GM04503 (cell line): ENCODE data around the gene SYDE1.

Experiments
- DNase-seq: peaks from one replicate; pipeline ENCODE4 v3.0.0-alpha.2; 2012; ENCODE audit warnings: low read depth

SYDE1 gene

DNA sequence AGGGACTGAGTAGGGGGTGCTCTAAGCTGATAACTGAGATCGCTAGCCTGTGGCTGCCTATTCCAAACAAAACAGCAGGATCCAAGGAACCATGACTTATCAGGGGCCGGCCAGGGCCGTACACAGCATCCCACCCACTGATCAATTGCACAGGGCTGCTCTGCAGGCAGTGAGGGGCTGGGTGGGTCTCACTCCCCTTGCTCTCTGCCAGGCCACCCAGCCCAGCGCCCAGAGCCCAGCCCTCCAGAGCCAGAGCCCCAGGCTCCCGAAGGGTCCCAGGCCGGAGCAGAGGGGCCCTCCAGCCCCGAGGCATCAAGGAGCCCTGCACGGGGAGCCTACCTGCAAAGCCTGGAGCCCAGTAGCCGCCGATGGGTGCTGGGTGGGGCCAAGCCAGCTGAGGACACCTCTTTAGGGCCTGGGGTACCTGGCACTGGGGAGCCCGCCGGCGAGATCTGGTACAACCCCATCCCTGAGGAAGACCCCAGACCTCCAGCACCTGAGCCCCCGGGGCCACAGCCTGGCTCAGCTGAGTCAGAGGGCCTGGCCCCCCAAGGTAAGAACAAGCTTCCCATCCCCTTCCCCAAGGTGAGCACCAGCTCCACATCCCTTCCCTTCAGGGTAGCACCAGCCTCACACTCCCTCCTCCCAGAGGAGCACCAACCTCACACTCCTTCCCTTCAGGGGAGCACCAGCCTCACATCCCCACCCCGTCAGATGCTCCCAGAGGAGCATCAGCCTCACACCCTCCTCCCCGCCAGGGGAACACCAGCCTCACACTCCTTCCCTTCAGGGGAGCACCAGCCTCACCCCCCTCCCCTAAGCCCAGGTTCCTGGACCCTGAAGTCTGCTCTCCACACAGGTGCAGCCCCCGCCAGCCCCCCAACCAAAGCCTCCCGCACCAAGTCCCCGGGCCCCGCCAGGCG lies 1.9 kb downstream of the SYDE1 start:
- DNase-seq: no peak

DNA sequence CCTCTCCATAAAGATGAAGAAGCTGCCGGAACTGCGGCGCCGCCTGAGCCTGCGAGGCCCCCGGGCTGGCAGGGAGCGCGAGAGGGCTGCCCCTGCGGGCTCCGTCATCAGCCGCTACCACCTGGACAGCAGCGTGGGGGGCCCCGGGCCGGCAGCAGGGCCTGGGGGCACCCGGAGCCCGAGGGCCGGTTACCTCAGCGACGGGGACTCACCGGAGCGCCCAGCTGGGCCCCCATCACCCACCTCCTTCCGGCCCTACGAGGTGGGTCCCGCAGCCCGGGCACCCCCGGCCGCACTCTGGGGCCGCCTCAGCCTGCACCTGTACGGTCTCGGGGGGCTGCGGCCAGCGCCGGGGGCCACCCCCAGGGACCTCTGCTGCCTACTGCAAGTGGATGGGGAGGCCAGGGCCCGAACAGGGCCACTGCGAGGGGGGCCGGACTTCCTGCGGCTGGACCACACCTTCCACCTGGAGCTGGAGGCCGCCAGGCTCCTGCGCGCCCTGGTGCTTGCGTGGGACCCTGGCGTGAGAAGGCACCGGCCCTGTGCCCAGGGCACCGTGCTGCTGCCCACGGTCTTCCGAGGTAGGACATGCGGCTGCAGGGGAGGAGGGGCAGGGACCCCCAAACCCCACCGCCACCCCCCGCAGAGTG lies 2.7 kb downstream of the SYDE1 start:
- DNase-seq: no peak

DNA sequence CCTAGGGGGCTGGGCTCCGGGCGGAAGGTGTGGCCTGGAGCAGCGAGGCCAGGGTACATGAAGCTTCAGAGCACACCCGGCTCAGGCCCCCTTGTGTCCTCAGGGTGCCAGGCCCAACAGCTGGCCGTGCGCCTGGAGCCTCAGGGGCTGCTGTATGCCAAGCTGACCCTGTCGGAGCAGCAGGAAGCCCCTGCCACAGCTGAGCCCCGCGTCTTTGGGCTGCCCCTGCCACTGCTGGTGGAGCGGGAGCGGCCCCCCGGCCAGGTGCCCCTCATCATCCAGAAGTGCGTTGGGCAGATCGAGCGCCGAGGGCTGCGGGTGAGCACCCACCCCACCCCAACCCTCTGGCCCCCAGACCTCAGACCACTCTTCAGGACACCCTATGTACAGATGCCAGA lies 3.2 kb downstream of the SYDE1 start:
- no peak for DNase-seq

DNA sequence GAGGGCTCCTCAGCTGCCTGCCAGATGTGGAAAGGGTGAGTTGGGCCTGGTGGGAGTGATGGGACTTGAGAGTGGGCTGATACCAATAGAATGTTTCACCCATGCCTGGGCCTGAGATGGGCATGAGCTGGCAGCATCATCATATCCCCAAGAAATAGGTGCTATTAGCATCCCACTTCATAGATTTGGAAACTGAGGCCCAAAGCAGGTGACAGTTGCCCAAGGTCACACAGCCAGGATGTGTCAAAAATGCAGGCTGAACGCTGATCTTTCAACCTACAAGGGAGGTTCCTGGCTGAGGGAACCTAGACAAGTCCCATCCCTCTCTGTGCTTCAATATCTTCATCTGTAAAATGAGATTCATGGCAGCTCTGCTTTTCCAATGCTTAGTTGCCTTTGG lies 4.6 kb downstream of the SYDE1 start:
- no peak for DNase-seq

DNA sequence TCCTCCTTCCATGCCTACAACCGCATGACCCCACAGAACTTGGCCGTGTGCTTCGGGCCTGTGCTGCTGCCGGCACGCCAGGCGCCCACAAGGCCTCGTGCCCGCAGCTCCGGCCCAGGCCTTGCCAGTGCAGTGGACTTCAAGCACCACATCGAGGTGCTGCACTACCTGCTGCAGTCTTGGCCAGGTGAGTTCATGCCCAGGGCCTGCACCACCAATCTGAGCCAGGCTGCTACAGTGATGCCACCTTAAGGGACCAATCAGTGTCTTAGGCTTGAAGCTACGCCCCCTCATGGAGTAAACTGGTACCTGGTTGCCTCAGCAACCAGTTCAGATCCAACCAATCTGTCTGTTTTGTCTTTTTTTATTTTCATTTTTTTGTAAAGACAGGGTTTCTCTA lies 5.2 kb downstream of the SYDE1 start:
- no peak for DNase-seq

DNA sequence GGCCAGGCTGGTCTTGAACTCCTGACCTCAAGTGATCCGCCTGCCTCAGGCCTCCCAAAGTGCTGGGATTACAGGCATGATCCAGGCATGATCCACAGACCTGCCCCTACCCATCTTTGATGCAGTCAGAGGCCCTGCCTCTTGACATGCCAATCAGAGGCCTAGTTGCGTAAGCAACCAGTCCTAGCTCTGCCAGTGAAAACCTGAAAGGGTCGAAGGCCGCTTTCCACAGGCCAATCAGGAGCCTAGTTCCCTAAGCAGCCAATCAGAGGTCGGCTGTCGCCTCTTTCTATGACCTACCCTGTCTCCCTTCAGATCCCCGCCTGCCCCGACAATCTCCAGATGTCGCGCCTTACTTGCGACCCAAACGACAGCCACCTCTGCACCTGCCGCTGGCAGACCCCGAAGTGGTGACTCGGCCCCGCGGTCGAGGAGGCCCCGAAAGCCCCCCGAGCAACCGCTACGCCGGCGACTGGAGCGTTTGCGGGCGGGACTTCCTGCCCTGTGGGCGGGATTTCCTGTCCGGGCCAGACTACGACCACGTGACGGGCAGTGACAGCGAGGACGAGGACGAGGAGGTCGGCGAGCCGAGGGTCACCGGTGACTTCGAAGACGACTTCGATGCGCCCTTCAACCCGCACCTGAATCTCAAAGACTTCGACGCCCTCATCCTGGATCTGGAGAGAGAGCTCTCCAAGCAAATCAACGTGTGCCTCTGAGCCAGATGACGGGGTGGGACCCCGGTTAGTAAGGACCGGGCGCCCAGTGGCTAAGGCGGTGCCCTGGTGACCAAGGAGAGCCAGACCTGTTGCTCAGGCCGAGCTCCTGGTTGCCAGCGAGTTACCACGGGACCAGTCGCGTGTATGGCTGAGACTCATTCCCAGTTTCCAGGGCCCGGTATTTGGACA lies 6.3 kb downstream of the SYDE1 start:
- no peak for DNase-seq

DNA sequence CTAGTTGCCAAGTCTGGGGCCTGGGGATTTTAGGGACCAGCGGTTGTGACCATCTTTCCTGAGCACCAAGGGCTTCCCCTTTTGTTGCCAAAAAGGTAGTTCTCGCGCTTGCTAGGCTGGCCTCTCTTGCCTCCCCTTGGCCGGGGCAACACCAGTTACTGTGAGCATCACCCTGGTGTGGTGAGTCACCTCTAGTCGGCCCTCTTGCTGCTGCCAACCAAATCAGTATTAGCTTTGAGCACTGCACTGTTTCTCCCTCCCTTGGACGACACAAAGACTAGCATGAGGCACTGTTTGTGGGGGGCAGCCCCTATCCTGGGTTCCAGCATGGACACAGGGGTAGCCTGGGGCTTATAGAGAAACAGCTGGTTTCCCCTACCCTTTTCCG lies 6.9 kb downstream of the SYDE1 start:
- no peak for DNase-seq

DNA sequence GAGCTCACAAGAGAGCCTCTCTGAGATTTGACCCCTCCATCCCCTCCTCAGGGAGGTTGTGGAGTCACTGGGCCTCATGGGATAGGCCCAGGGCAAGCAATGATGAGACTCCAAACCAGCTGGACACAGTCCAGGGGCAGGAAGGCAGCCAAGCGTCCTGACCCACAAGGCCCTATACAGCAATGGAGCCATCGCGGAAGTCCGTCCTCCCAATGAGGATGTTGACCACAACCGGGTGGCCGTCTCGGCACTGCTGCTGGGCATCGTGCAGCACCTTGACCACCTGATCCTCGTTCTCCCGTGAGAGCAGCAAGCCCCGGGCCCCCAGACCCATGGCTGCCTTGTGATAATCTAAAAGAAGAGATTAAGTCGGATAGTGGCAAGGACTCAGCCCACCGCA lies 7.9 kb downstream of the SYDE1 start:
- no peak for DNase-seq

DNA sequence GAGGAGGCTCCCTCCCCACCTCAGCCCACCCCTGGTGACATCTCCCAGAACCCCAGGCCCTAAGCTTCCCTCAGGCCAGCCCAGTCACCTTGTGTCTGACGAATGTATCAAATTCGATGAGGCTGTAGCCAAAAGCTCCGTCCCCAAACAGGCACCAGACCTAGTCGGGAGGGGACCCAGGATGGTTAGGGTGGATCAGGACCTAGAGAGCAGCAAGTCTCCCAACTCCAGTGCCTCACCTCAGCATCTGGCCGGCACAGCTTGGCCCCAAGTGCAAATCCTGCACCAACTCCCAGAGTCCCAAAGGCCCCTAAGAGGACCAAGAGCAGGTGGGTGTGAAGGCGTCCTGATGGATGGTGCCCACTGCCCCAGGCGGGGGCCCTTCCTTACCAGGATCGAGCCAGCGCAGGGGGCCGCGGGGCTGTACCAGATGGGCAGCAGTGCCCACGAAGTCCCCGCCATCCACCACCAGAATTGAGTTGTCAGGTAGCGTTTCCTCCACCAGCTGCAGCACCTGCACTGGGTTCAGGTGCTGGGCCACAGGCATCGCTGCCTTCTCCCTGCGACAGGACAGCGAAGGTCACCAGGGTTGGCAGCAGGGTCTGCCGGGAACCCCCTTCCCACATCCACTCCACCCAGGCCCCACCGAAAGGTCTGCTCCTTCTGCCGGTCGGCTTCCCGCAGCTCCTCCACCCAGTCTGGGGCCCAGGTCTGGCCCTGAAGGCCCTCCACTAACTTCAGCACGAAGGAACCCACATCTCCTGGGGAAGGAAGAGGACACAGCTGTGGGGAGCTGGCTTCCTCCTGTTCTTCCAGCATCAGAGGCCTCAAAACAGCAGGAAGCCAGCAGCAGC lies 8.8 kb downstream of the SYDE1 start:
- no peak for DNase-seq

DNA sequence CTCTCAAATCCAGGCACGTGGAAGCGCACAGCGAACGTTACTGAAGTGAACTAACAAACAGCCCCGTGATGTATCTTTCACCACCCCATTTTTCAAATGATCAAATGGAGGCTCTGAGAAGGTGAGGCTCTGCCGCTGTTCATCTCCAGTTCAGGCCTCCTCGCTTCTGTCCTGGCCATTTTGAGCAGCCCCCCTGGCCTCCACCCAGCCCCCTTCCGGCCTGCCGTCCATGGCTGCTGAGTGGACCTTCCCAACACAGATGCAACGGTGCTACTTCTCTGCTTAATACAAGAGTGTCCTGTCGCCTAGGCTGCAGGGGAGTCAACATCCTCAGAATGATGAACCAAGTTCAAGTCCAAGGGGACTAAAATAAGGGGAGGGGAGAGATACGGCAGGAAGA lies 9.7 kb downstream of the SYDE1 start:
- DNase-seq: no peak

DNA sequence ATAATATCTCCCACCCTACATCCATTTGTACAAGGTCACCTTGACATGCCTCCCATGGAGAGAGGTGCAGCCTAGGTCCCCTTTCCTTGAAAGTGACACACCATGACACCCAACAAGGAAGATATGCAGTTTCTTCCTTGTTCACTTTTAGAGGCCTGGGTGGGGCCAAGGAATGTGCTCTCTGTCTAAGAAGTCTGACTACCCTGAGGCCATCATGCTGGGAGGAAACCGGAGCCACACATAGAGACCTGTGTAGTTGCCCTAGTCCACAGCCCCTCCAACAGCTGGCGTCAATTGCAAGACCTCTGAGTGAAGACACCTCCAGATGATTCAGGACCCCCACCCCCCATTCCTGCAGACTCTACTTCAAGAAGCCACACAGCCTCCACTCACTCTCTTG lies 11.0 kb downstream of the SYDE1 start:
- DNase-seq: no peak

DNA sequence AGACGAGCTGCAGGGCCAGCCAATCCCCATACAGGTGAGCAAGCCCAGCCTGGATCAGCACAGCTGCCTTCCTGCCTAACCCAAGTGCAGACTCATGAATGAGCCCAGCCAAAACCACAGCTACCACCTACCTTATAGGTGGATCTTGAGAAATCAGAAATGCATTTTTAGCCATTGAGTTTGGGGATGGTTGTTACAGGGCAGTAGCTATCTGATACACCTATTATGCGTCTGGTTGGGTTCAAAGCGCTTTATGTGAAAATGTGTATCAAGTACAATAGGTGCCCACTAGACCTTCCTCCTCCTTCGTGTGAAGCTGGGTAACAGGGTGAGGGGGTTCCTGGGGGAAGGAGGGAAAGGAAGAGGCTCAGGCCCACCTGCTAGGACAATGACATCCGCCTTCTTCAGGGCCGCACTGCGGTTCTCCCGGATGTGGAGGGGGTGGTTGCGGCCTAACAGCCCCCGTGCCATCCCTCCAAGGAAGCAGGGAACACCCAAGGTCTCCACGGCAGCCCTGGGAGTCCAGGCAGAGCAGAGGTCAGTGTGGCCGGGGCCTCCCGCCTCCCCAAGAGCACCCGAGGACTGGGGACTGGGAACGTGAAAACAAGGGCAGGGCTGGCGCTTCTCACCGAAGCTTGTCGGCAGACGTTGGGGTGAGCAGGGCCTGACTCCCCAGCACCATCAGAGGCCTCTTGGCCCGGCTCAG lies 11.7 kb downstream of the SYDE1 start:
- DNase-seq: no peak

DNA sequence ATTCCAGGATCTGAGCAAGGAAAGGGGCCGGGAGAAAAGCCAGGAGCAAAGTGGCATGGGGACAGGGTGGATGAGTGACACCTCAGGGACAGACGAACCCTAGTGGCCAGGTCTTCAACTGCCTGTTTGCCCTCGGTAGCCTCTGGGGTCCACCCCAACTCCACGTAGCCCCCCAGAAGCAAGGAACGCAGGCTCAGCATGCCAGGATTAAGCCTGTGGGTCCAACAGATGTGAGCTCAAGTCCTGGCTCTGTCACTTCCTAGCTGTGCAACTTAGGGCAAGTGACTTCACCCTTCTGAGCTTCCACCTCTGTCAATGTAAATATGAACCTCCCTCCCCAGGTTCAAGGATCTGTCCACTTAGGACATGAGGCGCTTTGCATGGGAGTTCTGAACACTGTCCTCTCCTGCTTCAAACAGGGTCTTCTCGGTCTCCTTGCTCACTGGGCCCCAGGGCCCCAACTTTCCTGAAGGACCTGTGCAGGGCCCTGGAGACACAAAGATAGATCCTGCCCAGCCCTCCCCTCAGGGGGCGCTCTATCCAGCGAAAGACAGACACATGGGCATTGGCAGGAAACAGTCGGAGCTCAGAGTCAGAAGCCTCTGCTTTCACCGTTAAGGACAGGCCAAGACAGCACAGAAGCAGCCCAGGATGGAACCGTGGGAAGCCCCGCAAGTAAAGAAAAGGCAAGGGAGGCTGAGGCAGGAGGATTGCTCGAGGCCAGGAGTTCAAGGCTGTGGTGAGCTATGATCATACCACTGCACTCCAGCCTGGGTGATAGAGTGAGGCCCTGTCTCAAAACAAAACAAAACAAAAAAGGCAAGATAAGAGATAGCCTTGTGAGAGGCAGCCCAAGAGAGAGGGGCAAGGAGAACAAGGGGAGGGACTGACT lies 13.2 kb downstream of the SYDE1 start:
- no peak for DNase-seq

DNA sequence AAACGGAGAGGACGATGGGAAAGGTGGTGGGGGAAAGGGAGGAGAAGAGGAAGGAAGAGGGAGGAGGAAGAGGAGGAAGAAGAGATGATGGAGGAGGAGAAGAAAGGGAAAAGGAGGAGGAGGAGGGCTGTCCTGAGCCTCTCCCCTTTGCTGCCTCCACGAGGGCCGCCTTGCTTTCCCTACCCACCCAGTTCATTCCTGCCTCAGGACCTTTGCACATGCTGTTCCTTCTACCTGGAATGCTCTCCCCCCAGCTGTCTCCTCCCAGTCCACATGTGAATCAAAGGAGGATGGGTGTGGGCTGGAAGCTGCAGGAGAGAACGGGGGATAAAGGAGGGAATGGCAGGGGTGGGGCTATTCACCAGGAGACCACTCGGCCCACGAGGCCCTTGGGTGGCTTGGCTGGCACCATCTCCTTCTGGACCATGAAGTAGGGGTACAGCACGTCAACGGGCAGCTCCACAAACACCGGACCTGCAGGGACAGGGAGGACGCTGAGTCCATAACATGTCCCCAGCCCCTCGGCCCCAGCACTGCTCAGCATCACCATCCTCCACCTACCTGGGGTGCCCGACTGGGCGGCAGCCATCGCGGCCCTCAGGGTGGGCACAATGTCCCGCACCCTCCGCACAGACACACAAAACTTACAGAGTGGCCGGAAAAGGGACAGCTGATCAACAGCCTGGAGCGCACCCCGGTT lies 15.3 kb downstream of the SYDE1 start:
- no peak for DNase-seq

DNA sequence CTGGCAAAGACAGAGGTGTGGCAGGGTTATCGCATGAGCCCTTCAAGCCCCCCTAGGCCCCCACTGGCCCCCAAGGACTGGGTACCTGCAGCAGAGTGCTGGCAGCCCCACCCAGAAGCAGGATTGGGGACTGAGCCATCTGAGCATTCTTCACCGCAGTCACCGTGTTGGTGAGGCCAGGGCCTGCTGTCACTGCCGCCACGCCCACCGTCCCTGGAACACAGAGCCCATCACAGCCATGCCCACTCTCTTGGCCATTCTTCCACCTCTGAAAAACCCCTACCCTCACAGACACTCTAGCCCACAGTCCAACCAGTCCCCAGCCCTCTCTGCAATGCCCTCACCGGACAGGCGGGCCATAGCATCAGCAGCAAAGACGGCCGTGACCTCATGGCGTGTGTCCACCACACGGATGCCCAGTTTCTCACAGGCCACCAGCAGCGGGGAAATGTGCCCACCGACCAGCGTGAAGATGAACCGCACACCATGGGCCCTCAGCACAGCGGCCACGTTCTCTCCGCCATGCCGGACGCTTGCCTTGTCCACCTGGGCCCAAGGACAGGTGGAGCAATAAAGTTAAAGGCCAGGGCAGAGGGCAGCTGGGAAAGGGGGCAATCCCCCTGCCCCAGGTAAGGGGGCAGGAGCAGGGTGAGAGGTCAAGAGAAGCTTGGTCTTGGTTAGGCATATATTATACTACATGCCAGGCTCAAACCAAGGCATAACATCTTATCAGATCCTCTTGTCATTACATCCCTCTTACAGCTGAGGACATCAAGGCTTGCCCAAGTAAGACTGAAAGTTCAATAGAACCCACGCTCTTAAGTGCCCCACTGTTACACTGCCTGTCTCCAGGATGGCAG lies 16.1 kb downstream of the SYDE1 start:
- DNase-seq: no peak

DNA sequence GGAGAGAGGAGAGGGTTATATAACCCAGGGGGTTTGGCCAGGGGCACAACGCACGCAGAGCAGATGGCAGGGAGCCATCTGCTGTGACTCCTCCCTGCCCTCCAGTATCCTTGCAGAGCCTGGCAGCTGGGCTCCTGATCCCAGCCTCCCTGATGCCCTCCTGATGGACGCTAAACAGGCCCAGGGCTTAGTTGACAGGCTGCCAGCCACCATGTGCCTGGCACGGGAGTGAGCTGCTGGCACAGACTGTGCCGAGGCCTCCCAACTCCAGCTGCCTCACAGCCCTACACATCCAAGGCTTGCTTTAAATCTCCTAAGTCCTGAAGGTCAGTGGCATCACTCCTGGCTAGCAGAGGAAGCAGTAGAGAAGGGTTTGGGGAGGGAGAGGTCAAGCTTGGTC lies 16.7 kb downstream of the SYDE1 start:
- no peak for DNase-seq

DNA sequence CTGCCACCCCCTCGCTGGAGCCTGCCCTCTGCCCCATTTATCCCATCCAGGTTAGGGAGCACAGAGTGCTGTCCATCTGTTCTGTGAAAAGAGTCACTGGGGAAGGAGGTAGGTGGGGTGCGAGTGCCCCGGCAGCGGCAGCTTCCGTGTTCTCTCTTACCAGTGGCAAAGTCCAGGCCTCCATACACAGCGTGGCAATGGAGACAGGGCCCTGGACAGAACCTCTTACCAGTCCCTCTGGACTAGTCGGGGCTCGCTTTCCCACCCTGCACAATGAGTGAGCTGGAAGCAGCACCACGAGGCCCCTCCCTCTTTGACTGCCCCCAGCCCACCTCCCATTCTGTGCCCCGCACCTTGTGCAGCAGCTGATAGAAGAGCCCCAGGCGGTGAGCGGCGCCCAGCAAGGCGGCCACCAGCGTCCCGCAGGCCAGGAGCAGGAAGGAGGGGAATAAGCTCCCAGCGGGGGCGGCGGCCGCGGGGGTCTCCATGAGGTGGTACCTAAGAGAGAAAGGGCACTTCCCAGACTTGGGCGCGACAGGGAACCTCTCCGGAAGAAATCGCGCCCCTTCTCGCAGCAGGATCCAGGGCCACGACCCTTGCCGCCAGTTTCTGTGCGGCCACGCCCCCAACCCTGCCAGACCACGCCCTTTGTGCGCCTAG lies 17.5 kb downstream of the SYDE1 start:
- DNase-seq: no peak
